Subcutaneous abdominal adipose tissue (tissue), 5 donors: ENCODE measurements around the gene SLC27A5.
"Not testable (repeated sequence)": the region's sequence is repeated elsewhere in the genome, so short reads cannot be mapped to it uniquely, and the experiment has no call there.

Source experiments
- H3K27ac ChIP-seq: one replicate; pipeline ENCODE4 v1.7.0; 2013; ENCODE audit warnings: low read depth, mild to moderate bottlenecking, inconsistent platforms, low read length, moderate library complexity
- H3K27me3 ChIP-seq, 5 donors: one replicate each; pipeline ENCODE4 v1.7.0; 2013; ENCODE audit warnings: low read length in 5 of 5, inconsistent platforms in 1 of 5; ENCODE audit not compliant: control insufficient read depth in 5 of 5, insufficient read depth in 4 of 5
- H3K36me3 ChIP-seq, 5 donors: one replicate each; pipeline ENCODE4 v1.7.0; 2013; ENCODE audit warnings: low read length in 5 of 5; ENCODE audit not compliant: control insufficient read depth in 5 of 5, insufficient read depth in 5 of 5
- H3K4me1 ChIP-seq, 5 donors: one replicate each; pipeline ENCODE4 v1.7.0; 2013; ENCODE audit warnings: low read length in 5 of 5, mild to moderate bottlenecking in 3 of 5, moderate library complexity in 1 of 5; ENCODE audit not compliant: control insufficient read depth in 5 of 5, insufficient read depth in 5 of 5
- H3K4me3 ChIP-seq, 5 donors: one replicate each; pipeline ENCODE4 v1.7.0; 2013; ENCODE audit warnings: low read length in 5 of 5, low read depth in 1 of 5
- H3K9ac ChIP-seq, 5 donors: one replicate each; pipeline ENCODE4 v1.7.0; 2013; ENCODE audit warnings: low read length in 5 of 5, mild to moderate bottlenecking in 4 of 5, moderate library complexity in 3 of 5
- H3K9me3 ChIP-seq, 5 donors: one replicate each; pipeline ENCODE4 v1.7.0; 2013; ENCODE audit warnings: low read length in 5 of 5; ENCODE audit not compliant: control insufficient read depth in 5 of 5
- donor health status: healthy.
- donor health status: healthy.
- donor health status: healthy.
- donor health status: healthy.
- donor health status: healthy.

Gene SLC27A5

DNA sequence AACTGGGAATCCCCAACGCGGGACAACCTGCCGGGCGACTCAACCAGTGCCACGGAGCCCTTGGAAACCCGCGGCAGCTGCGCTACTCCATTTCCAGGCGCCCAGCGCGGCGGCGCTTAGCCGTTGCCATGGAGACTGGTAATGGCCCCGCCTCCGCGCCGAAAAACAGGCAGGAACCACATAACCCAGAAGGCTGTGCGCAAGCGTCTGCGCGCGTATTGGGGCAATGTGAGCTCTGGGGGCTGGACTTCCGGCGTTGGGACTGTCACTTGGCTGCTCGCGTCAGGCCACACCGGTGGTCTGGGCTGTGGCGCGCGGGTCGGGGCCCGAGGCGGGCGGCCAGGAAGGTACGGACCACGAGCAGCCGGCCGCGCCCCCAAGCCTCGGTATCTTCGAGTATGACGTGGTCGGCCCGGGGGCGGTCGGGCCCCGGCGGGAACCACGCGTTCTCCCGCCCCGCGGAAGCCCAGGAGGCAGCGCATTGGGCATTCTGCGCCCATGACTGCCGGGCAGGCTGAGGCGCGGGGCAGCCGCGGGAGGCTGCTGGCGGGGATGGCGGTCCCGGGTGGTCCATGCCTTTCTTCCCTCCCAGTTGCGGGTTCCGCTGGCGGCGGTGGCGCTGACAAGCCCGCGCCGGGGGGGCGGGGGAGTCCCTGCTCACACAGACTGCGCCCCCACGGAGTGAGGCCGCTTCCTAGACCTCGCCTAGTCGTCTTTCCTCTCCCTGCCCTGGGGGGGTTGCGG lies 60.3 kb downstream of the SLC27A5 start, which contains the start of gene ZNF324B:
Gene ZNF324B, plus strand, starts transcription at position 265 of the 744 bp plus-strand sequence. CDS start 2,080 bp downstream, outside the sequence.
- Histone ChIP-seq H3K27me3 (peaks cover 0 to 2% (median 0%) of the 10 kb centered on the region in 5 donors), H3K4me1 (peaks cover 3 to 16% (median 12%) of the 10 kb centered on the region in 5 donors), H3K9ac (peak within 1 kb of the TSS in 4 of 5 donors; percentile 73 to 86 (median 85)), H3K9me3 (peaks cover 0 to 3% (median 0%) of the 10 kb centered on the region in 5 donors), H3K4me3 (peak within 1 kb of the TSS; percentile 63 to 88 (median 87)), H3K27ac (peak within 1 kb of the TSS; percentile 41), H3K36me3 (peaks cover 0 to 25% (median 24%) of the 10 kb centered on the region in 5 donors)

DNA sequence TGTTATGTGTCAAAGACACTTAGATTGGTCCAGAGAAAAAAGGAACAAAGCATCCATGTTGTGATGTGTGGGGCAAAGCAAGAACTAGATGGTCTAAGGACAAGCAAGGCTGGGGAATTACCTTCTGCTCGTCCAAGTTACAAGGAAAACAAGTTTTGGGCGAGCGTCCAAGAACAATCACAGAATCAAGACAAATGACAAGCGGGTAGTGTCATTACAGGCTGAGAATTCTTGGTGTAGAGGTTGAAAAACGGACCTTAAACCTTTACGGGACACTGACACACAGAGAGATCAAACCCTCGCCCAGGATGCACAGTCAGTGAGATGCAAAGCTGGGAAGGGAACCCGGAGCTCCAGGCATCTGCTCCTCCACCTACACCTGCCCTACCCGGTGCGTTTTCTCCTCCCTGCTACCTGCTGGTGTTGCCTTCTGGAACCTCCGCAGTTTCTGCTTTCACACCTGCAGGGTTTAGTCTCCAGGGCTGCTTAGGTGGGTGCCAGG lies 60.9 kb downstream of the SLC27A5 start:
- Histone ChIP-seq H3K9me3 (peaks cover 0 to 3% (median 0%) of the 10 kb centered on the region in 5 donors), H3K9ac (peak overlapping the region in 3 of 5 donors; percentile 48 to 86 (median 59)), H3K27me3 (peaks cover 0 to 4% (median 0%) of the 10 kb centered on the region in 5 donors), H3K4me1 (peaks cover 3 to 16% (median 12%) of the 10 kb centered on the region in 5 donors), H3K27ac (no peak overlapping the region), H3K36me3 (peaks cover 0 to 19% (median 17%) of the 10 kb centered on the region in 5 donors), H3K4me3 (peak overlapping the region; percentile 63 to 88 (median 87))

DNA sequence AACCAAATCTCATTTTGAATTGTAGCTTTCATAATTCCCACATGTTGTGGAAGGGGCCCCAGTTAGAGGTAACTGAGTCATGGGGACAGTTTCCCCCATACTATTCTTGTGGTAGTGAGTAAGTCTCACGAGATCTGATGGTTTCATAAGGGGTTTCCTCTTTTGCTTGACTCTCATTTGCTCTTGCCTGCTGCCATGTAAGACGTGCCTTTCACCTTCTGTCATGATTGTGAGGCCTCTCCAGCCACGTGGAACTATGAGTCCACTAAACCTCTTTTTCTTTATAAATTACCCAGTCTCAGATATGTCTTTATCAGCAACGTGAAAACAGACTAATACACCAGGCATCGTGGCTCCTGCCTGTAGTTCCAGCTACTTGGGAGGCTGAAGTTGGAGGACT lies 61.8 kb downstream of the SLC27A5 start:
- H3K4me1 ChIP-seq = peaks cover 3 to 16% (median 12%) of the 10 kb centered on the region in 5 donors
- H3K4me3 ChIP-seq, H3K27ac ChIP-seq, H3K9me3 ChIP-seq, H3K27me3 ChIP-seq, H3K9ac ChIP-seq: not testable (repeated sequence)
- H3K36me3 ChIP-seq = peaks cover 0 to 15% (median 11%) of the 10 kb centered on the region in 5 donors

DNA sequence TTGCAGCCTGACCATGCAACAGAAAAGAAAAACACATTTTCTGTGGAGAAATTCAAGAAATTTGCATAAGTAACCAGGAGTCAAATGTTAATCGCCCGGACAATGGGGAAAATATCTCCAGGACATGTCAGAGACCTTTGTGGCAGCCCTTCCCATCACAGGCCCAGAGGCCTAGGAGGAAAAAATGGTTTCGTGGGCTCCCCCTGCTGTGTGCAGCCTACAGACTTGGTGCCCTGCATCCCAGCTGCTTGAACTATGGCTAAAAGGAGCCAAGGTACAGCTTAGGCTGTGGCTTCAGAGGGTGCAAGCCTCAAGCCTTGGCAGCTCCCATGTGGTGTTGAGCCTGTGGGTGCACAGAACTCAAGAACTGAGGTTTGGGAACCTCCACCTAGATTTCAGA lies 62.9 kb downstream of the SLC27A5 start:
- H3K4me3 ChIP-seq, H3K9ac ChIP-seq, H3K36me3 ChIP-seq, H3K27me3 ChIP-seq, H3K9me3 ChIP-seq, H3K27ac ChIP-seq: not testable (repeated sequence)
- peaks cover 3 to 16% (median 12%) of the 10 kb centered on the region in 5 donors for H3K4me1 ChIP-seq
